ENCODE results near the gene DUS1L.

The DUS1L gene

GRCh38 chr17:82065638-82066303 is at the start of gene DUS1L:
TSS of gene DUS1L (minus strand) at chr17:82065804. CDS start at chr17:82065059, 745 bp downstream.
- DNase-seq = no peak

GRCh38 chr17:82114872-82115271 is 49.3 kb upstream of the DUS1L start:
- DNase-seq = no peak

GRCh38 chr17:82114447-82114846 is 48.8 kb upstream of the DUS1L start:
- DNase-seq = no peak

GRCh38 chr17:82113941-82114340 is 48.3 kb upstream of the DUS1L start:
- DNase-seq = no peak

- no peak for DNase-seq
Measured at GRCh38 chr17:82113422-82113821, 47.8 kb upstream of the DUS1L start.

- DNase-seq = no peak
Measured at GRCh38 chr17:82112914-82113311, 47.3 kb upstream of the DUS1L start.

- DNase-seq = no peak
Measured at GRCh38 chr17:82112181-82112913, 46.7 kb upstream of the DUS1L start.

GRCh38 chr17:82110298-82110697 is 44.7 kb upstream of the DUS1L start:
- no peak for DNase-seq

GRCh38 chr17:82108961-82109475 is 43.4 kb upstream of the DUS1L start:
- no peak for DNase-seq

GRCh38 chr17:82108496-82108945 is 42.9 kb upstream of the DUS1L start:
- no peak for DNase-seq

- no peak for DNase-seq
Measured at GRCh38 chr17:82108038-82108437, 42.4 kb upstream of the DUS1L start.

- no peak for DNase-seq
Measured at GRCh38 chr17:82107341-82107860, 41.8 kb upstream of the DUS1L start.

GRCh38 chr17:82106688-82107305 is 41.2 kb upstream of the DUS1L start:
- DNase-seq = no peak

- DNase-seq = peak; percentile 49
Measured at GRCh38 chr17:82105882-82106687, 40.5 kb upstream of the DUS1L start.

GRCh38 chr17:82105417-82105881 is 39.8 kb upstream of the DUS1L start:
- no peak for DNase-seq

- no peak for DNase-seq
Measured at GRCh38 chr17:82104797-82105416, 39.3 kb upstream of the DUS1L start.

- DNase-seq = no peak
Measured at GRCh38 chr17:82103553-82104451, 38.2 kb upstream of the DUS1L start.

- DNase-seq = no peak
Measured at GRCh38 chr17:82101767-82102679, 36.4 kb upstream of the DUS1L start.

- no peak for DNase-seq
Measured at GRCh38 chr17:82101301-82101715, 35.7 kb upstream of the DUS1L start.

All from SIG-M5 (cell line).